HG03159 (cell line): ENCODE data around the gene OBSCN.

ENCODE experiments used
- ATAC-seq: cut with Tn5 transposase; IDR thresholded peaks from one replicate; pipeline ENCODE4 v1.9.1; 2021; ENCODE audit warnings: mild to moderate bottlenecking, moderate library complexity; ENCODE audit not compliant: unreplicated experiment

The OBSCN gene

DNA sequence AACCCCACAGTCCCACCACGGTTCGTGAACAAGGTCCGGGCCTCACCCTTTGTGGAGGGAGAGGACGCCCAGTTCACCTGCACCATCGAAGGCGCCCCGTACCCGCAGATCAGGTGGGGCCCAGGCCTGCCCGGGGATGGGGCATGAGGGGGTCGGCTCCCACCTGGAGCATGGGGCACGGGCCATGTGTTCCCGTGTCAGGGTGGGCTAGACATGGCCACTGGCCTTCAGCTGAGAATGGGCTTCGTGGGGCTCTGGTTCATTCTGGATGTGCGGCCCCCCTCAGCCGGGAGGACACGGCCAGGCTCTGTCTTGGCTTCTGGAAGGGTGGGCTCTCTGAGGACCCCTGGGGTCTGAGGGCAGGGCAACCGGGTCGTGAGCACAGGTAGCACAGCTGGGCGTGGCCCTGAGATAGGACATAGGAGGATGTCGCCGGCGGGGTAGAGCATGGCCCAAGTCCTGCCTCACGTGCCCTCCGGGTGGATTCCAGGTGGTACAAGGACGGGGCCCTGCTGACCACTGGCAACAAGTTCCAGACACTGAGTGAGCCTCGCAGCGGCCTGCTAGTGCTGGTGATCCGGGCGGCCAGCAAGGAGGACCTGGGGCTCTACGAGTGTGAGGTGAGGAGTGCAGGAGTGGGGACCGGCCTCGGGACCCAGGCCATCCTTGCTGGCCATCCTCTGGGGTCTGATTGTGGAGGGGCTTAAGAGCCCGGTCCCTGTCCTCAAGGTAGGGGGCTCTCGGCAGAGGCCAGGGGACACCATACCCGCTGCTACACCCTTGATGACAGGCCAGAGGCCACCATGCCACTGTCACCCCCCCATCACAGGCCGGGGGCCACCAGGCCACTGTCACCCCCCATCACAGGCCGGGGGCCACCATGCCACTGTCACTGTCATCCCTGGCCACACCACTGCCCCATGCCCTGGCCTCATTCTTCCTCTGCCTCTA lies 143.3 kb downstream of the OBSCN start:
- no peak for ATAC-seq

DNA sequence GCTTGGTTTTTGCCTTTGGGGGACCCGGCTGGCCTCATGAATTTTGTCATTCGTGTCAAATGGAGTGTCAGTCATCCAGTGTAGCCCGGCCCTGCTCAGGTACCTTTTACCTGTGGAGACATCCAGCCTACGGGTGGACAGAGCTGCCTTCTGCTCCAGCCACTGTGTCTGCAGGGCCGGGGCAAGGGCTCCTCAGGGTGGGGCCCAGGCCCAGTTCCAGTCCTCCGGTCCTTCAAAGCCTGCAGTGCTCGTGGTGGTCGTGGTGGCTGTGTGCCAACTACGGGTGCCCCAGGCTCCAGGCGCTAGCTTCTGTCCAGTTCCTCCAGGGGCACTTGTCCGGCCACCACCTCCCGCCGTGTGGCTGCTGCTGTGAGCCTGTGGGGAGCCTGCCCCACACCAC lies 144.0 kb downstream of the OBSCN start:
- ATAC-seq, result no peak

DNA sequence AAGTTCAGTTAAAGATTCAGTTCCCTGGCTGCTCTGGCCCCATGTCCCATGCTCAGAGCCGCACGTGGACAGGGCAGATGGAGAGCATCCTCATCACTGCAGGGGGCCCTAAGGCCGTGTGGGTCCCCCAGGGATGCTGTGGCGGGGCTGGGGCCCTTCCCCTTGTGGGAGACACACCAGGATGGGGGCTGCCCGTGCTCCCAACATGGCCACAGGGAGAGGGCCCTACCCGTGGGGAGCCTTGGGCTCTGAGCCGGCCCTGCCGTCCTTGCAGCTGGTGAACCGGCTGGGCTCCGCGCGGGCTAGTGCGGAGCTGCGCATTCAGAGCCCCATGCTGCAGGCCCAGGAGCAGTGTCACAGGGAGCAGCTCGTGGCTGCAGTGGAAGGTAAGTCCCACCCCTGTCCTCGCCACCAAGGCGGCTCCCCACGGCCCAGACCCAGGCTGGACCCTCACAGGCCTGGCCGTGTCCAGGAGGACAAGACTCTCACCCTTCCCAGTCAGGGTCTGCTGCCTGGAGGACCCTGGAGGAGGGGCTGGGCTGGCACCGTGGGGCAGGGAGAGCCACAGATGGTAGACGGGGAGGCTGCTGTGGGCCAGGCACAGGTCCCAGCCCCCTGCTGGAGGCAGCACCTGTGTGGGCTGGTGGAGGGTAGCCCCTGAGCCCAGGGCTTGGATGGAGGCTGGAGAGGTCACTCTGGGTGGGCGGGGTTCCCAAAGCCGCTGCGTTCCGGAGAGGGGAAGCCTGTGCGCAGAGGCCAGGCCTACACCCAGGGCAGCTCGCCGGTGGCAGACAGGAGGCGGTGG lies 145.0 kb downstream of the OBSCN start:
- no peak for ATAC-seq

DNA sequence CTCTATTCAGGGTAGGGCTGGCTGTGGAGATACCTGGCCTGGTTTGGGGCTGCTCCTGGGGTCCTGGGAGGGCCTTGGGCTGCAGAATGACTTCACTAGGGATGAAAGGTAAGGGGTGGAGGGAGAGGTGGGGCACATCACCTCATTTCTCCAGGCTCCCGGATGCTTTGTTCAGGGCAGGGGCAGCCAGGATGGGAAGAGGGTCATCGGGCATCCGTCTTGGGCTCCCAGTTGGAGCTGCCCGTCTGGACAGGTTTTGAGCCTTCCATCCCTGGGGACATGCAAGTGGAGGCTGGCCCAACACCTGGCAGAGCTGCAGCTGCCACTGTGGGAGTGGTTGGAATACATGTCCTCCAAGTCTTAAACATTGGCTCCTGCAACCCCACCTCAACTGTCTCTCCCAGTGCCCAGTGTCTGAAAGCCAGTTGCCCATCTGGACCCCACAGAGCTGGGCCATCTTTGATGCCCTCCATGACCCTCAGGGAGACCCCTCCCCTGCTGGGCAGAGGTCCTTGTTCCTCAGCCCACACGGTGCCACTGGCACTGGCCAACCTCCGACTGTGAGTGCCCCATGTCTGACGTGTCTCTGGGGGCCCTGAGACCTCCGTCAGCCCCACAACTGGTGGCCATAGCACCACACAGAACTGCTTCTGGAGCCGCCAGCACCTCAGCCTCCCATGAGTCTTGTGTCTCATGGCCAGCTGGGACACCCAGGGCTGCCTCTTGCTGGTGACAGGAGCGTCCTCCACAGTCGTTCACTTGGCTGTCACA lies 145.9 kb downstream of the OBSCN start:
- no peak for ATAC-seq

DNA sequence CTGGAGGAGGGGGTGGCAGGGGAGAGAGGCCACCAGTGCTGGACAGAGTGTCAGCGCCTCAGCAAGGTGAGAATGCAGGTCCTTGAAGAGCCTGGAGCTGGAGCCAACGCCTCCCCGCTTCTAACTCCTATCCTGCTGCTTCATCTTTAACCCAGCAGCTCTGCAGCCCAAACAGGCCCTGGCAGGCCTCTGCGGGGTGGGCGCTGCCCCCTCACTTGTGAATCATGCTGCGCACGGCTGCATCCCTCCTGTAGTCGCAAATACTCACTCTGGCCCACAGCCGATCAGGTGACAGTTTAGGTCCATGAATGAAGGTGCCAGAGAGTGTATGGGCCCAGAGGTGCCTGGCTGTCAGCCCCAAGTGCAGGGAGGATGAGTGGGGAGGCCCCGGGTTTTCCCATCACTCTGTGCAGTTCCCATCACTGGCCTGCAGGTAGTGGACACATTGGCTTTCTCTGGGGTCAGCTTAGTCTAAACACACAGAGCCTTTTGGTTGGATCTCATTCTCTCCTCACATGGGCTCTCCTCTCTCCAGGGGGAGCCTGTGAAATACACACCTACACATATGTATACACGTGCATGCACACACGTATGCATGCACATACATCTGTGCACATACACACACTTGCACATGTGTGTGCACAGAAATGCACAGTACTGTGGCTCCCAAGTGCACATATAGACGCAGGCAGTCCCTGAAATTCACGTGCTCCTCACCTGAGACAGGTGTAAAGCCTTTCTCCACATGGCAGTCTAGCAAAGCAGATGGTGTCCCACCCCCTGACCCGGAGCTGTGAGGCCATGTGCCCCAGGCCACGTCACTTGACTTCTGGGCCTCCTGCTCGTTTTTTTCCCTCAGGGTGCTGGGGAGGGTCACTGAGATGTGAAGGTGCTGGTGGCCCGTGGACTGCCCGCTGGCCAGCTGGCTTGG lies 146.8 kb downstream of the OBSCN start:
- no peak for ATAC-seq

DNA sequence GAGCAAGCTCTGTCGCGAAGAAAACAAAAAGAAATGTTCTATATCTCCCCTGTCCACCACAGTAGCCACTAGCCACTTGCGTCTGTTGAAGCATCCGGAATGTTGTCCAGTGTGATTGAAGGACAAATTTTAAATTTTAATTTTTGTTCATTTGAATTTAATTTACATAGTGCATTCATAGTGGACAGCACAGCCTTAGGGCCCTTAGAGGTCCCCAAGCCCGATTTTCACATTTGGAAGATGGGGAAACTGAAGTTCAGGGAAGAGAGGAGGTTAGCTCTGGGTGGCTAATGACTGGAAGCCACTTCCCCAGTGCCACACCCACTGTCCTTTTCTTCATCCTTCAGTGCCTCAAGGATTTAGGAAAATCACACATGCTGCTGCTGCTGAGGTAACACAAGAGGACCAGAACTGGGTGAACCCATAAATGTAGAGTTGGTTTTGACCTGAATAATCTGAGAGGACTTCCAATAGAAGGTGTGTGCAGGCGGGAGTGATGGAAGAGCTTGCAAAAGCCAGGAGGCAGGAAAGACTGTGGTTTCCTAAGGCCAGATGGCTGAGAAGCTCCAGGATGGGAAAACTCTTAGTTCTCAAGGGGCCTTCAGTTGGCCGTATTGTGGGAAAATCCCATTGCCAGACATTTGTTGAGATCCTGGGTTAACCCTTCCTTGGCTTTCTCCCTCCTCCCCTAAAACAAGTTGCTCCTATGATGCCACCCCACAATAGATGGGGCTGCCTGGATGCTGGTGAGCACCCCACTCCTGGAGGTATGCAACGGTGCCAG lies 149.2 kb downstream of the OBSCN start:
- ATAC-seq, result no peak

DNA sequence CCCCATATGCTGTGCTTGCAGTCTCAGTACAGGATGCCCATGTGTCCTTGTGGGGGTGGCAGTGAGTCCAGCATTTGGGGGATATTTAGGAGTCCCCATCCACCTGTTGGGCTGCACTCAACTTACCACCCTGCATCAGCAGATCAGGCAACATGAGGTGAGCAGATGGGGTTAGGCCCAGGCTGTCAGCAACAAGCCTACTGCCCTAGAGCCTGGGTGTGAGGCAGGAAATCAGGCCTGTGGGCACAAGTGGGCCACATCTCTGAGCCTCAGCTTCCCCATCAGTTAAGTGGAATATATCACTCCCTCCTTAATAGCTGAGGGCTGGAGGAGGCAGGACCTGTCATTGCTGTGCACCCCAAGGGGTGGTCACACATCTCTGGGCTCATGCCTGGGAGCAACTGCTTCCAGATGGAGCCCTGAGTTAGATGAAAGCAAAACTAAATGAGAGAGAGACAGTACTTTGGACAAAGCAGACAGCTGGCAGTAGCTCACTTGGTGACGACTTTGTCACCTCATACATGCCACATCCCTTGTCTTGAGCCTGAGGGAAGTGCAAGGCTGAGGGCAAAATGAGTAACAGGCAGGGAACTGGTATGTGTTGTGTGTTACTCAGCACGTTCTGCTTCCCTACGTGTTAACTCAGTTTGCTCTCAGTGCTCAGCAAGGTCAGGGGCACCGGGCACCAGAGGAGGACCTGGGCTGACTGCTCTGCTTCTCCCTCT lies 150.4 kb downstream of the OBSCN start:
- ATAC-seq, result no peak

DNA sequence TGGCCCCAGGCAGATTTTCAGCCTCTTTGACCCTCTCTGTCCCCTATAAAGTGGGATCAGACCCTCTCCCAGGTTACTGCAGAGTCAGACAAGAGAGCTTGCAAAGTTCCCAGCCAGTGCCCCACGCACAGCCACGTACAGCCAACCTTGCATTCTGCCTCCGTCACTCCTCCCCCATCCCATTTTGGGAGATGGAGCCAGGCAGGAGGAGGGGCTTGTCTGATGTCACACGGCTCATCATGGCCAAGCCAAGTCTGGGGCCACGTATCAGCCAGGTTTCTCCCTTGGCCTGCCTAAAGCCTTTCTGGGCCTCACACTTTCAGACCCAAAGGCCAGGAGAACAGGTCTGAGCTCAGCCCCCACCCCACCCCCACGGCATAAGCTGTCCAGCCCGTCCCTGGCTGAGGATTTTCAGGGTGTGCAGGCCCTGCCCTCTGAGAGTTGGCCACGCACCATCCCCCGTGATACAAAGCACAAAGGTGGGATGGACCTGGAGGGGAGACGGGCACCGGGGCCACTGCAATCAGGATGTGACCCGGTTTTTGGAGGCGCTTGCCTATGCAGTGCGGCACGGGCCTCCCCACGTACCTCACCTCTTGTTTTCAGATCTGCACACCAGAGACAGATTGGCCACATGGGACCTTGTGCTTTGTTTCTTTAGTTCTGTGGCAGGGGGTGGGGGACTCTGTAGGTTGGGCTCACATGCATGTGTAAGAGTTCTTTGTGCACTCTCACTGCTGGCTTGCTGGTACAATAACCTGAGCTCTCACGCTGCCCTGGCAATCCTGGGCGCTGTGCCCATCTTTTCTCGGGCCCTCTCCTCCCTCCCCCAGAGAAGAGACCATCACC lies 151.1 kb downstream of the OBSCN start:
- no peak for ATAC-seq

DNA sequence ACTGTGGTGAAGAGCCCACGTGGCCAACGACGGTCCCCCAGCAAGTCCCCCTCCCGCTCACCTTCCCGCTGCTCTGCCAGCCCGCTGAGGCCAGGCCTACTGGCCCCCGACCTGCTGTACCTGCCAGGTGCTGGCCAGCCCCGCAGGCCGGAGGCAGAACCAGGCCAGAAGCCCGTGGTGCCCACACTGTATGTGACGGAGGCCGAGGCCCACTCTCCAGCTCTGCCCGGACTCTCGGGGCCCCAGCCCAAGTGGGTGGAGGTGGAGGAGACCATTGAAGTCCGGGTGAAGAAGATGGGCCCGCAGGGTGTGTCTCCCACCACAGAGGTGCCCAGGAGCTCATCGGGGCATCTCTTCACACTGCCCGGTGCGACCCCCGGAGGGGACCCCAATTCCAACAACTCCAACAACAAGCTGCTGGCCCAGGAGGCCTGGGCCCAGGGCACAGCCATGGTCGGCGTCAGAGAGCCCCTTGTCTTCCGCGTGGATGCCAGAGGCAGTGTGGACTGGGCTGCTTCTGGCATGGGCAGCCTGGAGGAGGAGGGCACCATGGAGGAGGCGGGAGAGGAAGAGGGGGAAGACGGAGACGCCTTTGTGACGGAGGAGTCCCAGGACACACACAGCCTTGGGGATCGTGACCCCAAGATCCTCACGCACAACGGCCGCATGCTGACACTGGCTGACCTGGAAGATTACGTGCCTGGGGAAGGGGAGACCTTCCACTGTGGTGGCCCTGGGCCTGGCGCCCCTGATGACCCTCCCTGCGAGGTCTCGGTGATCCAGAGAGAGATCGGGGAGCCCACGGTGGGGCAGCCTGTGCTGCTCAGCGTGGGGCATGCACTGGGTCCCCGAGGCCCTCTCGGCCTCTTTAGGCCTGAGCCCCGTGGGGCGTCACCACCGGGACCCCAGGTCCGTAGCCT lies 152.0 kb downstream of the OBSCN start:
- ATAC-seq, result no peak

DNA sequence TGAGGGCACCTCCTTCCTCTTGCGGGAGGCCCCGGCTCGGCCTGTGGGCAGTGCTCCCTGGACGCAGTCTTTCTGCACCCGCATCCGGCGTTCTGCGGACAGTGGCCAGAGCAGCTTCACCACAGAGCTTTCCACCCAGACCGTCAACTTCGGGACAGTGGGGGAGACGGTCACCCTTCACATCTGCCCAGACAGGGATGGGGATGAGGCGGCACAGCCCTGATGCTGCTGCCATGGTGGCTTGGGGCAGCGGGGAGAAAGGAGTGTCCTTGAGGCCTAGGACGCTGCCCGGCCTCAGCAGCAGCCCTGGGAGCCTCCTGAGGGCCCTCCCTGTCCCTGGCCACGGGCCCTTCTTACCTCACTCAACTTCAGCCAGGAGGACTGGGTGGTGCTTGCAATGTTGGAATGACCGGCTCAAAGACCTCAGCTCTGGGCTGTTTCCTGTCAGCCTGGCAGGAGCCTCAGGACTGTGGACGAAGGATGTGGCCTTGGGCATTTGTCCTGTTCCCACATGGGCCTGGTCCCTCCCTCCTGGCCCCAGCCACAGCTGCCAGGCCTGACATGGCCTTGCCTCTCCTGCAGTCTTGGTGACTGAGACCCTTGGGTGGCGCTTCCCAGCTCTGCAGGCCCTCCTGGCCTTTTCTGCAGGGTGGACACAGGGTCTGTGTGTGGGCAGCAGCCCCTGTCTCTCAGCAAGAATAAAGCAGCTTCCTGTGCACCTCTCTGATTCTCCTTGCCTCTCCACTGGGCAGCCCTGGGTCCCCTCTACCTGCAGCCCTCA lies 152.9 kb downstream of the OBSCN start:
- no peak for ATAC-seq

DNA sequence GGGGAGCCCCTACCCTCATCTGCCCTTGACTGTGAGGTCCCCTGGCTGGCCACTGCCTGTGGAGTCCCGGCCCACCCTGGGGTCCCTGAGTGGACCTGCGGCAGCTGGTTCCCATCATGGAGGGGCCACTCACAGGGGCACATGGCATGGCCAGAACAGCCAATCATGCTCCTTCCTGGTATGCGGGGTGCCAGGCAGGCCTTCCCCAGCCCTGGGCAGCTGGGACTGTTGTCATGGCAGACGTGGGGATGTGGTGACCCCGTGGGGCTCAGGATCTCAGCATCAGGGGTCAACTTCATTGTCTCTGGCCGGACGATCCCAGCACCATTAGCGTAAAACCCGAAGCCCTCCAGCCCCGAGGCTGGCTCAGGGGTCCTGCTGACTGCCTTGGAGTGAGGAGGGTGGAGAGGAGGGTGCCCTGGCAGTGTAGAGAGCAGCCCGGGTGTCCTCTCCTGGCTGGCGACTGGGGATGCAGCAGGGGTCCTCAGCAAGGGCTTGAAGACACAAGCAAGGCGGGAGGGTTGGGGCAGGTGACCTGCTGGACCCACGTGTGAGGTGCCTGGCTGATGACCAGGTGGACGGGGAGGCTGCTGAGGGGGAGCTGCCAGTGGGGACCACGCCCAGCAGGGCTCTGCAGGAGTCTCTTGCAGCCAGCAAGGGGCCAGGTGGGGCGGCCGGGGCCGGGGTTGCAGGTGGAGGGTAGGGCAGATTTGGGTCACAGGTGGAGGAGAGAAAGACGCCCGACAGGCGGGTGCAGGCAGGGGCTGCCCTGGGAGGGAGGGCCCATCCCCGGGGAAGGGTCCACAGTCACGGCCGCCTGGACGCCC lies 153.7 kb downstream of the OBSCN start:
- no peak for ATAC-seq

DNA sequence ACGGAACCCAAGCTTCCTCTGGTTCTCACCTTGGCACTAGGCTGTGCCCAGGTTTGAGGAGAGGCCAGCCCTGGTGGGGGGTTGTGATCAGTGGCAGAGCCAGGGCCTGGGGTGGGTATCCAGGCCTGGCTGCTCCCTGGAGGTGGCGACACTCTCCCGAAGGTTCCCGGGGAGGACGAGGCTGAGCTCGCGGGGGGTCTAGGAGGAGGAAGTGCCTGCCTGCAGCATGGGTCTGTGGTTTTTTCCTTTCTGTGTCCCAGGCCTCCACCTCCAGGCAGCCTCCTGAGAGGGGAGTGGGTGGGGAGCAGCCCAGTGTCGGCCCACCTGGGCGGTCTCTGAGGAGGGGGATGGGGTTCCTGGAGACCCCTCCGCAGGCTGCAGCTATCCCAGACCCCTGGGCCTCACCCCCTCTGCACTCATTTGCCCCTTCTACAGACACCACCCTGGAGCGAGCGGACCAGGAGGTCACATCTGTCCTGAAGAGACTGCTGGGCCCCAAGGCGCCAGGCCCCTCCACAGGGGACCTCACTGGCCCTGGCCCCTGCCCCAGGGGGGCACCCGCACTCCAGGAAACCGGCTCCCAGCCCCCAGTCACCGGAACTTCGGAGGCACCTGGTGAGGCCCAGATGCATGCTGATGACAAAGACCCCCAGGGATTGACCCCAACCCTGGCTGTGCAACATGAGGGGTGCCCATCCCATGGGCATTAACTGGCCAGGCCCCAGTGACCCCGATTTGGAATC lies 154.5 kb downstream of the OBSCN start:
- ATAC-seq, result no peak

DNA sequence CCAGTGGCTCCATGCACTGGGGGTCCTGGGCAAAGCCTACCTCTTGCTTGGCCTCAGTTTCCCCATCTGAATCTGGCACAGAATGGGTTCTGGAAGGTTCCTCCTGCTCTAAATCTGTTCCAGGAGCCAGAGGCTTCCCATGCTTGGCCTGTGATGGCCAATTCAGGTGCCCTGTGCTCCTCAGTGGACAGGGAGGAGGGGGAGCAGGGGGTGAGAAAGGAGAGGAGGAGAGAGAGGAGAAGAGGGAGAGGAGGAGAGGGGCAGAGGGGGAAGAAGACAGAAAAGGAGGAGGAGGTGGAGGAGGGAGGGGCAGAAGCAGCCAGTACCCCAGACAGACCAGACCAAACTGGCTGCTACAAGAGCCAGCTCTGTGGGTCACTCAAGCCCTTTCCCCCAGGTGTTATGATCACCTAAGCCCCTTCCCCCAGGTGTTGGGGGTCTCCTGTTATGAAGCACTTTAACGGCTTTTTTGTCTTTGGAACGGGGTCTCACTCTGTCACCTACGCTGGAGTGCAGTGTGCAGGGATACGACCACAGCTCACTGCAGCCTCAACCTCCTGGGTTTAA lies 155.1 kb downstream of the OBSCN start:
- no peak for ATAC-seq

DNA sequence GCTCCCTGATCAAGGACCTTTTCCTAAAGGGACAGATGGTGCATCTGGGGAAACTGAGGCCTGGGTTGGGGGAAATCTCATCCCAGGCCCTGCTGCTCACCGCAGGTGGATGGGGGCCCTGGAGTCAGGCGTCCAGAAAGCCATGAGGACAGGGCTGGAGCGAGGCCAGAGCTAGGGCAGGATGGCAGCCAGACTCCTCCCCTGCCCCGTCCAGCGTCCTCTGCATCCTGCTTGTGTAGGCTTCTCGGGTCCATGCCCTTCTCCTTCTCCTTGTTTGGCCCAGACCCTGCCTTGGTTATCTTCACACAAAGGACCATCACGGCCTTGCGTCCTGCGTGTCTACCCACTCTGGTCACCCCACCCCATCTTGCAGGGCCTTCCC lies 155.8 kb downstream of the OBSCN start:
- ATAC-seq, result no peak
